Measurements from ENCODE around the gene PLAAT4.

PLAAT4 gene

GRCh38 chr11:63558459-63559157 lies 22.0 kb downstream of the PLAAT4 start:
- Histone ChIP-seq H4K20me1 (ENCODE audit: insufficient read depth, low read length, poor library complexity, severe bottlenecking) (no peaks in the 10 kb centered on the region), H3K4me3 (ENCODE audit: low read length, poor library complexity, severe bottlenecking) (no peak overlapping the region), H3K79me2 (ENCODE audit: insufficient read depth, low read length) (no peaks in the 10 kb centered on the region), H3K27me3 (ENCODE audit: insufficient read depth, low read length, poor library complexity, severe bottlenecking) (no peaks in the 10 kb centered on the region), H3K36me3 (ENCODE audit: insufficient read depth, low read length) (no peaks in the 10 kb centered on the region), H2AFZ (ENCODE audit: low read length) (no peak overlapping the region), H3K9me2 (replicated peaks; ENCODE audit: low read depth, low read length) (no peaks in the 10 kb centered on the region), H3K9me3 (ENCODE audit: insufficient read depth, low read depth, low read length) (no peaks in the 10 kb centered on the region), H3K9ac (ENCODE audit: low read depth, low read length, poor library complexity, severe bottlenecking) (no peak overlapping the region), H3K4me1 (ENCODE audit: insufficient read depth, low read length, poor library complexity, severe bottlenecking) (peaks cover 74% of the 10 kb centered on the region), H3F3A (ENCODE audit: low read depth) (no peaks in the 10 kb centered on the region; the same call in 1 of the 2 replicates), H3K4me2 (ENCODE audit: low read depth, low read length, poor library complexity, severe bottlenecking) (no peak overlapping the region)
- TF ChIP-seq, protein P1, sequence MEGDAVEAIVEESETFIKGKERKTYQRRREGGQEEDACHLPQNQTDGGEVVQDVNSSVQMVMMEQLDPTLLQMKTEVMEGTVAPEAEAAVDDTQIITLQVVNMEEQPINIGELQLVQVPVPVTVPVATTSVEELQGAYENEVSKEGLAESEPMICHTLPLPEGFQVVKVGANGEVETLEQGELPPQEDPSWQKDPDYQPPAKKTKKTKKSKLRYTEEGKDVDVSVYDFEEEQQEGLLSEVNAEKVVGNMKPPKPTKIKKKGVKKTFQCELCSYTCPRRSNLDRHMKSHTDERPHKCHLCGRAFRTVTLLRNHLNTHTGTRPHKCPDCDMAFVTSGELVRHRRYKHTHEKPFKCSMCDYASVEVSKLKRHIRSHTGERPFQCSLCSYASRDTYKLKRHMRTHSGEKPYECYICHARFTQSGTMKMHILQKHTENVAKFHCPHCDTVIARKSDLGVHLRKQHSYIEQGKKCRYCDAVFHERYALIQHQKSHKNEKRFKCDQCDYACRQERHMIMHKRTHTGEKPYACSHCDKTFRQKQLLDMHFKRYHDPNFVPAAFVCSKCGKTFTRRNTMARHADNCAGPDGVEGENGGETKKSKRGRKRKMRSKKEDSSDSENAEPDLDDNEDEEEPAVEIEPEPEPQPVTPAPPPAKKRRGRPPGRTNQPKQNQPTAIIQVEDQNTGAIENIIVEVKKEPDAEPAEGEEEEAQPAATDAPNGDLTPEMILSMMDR (conservative IDR thresholded peaks at IDR 0.05; ENCODE audit: low read length) = no peak
- TF ChIP-seq EZH2phosphoT487 (IDR thresholded peaks at IDR 0.05; ENCODE audit: borderline replicate concordance) = no peak

- H3K4me1 ChIP-seq (ENCODE audit: insufficient read depth, low read length, poor library complexity, severe bottlenecking) = peaks cover 60% of the 10 kb centered on the region
- no peaks in the 10 kb centered on the region for H3K9me2 ChIP-seq (replicated peaks; ENCODE audit: low read depth, low read length)
- H3K9me3 ChIP-seq (ENCODE audit: insufficient read depth, low read depth, low read length) = no peaks in the 10 kb centered on the region
- peak overlapping the region; percentile 67 for H3K4me2 ChIP-seq (ENCODE audit: low read depth, low read length, poor library complexity, severe bottlenecking)
- H3K27me3 ChIP-seq (ENCODE audit: insufficient read depth, low read length, poor library complexity, severe bottlenecking) = no peaks in the 10 kb centered on the region
- no peaks in the 10 kb centered on the region for H4K20me1 ChIP-seq (ENCODE audit: insufficient read depth, low read length, poor library complexity, severe bottlenecking)
- TF ChIP-seq EZH2phosphoT487 (IDR thresholded peaks at IDR 0.05; ENCODE audit: borderline replicate concordance) = no peak
- TF ChIP-seq, protein P1 (conservative IDR thresholded peaks at IDR 0.05; ENCODE audit: low read length) = no peak
- H3F3A ChIP-seq (ENCODE audit: low read depth) = no peaks in the 10 kb centered on the region
- peak overlapping the region; percentile 28 for H3K4me3 ChIP-seq (ENCODE audit: low read length, poor library complexity, severe bottlenecking)
- H3K79me2 ChIP-seq (ENCODE audit: insufficient read depth, low read length) = no peaks in the 10 kb centered on the region
- no peak overlapping the region for H2AFZ ChIP-seq (ENCODE audit: low read length)
- H3K36me3 ChIP-seq (ENCODE audit: insufficient read depth, low read length) = no peaks in the 10 kb centered on the region
- peak overlapping the region; percentile 58 for H3K9ac ChIP-seq (ENCODE audit: low read depth, low read length, poor library complexity, severe bottlenecking)
These were observed 24.0 kb downstream of the PLAAT4 start for GRCh38 chr11:63560506-63561180.

DNA sequence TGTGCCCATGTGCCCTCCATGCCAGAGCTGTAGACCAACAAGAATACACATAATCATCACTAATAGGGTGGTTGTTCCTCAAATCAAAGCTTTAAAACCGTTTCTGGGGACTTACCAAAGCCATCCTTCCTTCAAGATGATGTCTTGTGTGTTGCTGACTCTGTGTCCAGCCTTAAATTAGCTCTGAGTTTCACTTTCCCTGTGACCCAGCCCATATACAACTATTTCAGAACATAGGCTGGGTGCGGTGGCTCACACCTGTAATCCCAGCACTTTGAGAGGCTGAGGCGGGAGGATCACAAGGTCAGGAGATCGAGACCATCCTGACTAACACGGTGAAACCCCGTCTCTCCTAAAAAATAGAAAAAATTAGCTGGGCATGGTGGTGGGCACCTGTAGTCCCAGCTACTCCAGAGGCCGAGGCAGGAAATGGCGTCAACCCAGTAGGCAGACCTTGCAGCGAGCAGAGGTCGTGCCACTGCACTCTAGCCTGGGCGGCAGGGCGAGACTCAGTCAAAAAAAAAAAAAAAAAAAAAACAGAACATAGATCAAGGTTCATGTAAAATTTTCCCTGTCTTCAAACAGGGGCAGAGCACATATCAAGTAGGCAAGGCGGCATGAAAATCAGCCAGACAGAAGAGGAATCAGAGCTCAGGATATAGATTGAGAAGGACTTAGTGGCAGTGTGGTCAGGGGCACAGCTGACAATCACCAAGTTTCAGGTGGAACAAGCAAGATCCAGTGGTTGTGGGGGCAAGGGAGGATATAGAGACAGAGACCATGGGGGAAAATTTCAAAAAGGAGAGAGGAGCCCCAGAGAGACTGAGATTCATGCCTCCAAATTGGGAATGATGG lies 26.8 kb downstream of the PLAAT4 start, which contains the start of gene PLAAT2:
Gene PLAAT2 (minus strand): TSS at position 179 of the 855 bp plus-strand sequence. CDS start 55 bp downstream, at position 124.
- H3K4me1 ChIP-seq (ENCODE audit: insufficient read depth, low read length, poor library complexity, severe bottlenecking) = peaks cover 49% of the 10 kb centered on the region
- H3K4me3 ChIP-seq (ENCODE audit: low read length, poor library complexity, severe bottlenecking) = no peak within 1 kb of the TSS

More for the DNA sequence above, 26.8 kb downstream of the PLAAT4 start, which contains the start of gene PLAAT2:
- Histone ChIP-seq H3F3A (ENCODE audit: low read depth) (no peaks in the 10 kb centered on the region), H3K36me3 (ENCODE audit: insufficient read depth, low read length) (no peaks in the 10 kb centered on the region), H3K27me3 (ENCODE audit: insufficient read depth, low read length, poor library complexity, severe bottlenecking) (no peaks in the 10 kb centered on the region), H3K9me2 (replicated peaks; ENCODE audit: low read depth, low read length) (no peaks in the 10 kb centered on the region), H3K9ac (ENCODE audit: low read depth, low read length, poor library complexity, severe bottlenecking) (no peak within 1 kb of the TSS), H3K9me3 (ENCODE audit: insufficient read depth, low read depth, low read length) (no peaks in the 10 kb centered on the region), H2AFZ (ENCODE audit: low read length) (no peak within 1 kb of the TSS), H4K20me1 (ENCODE audit: insufficient read depth, low read length, poor library complexity, severe bottlenecking) (no peaks in the 10 kb centered on the region), H3K79me2 (ENCODE audit: insufficient read depth, low read length) (no peaks in the 10 kb centered on the region), H3K4me2 (ENCODE audit: low read depth, low read length, poor library complexity, severe bottlenecking) (no peak within 1 kb of the TSS)
- TF ChIP-seq, protein P1 (conservative IDR thresholded peaks at IDR 0.05; ENCODE audit: low read length) = no peak
- no peak for TF ChIP-seq EZH2phosphoT487 (IDR thresholded peaks at IDR 0.05; ENCODE audit: borderline replicate concordance)
